GM18498 (cell line): Measurements from ENCODE around the gene SDF4.
A peak's percentile ranks its signal among the peaks of the same experiment; 100 is the strongest.
"Not testable (repeated sequence)": the region's sequence is repeated elsewhere in the genome, so short reads cannot be mapped to it uniquely, and the experiment has no call there.

Source experiments
- ATAC-seq: cut with Tn5 transposase; IDR thresholded peaks from one replicate; pipeline ENCODE4 v1.9.1; 2021; ENCODE audit warnings: mild to moderate bottlenecking, moderate library complexity; ENCODE audit not compliant: unreplicated experiment

Gene SDF4

DNA sequence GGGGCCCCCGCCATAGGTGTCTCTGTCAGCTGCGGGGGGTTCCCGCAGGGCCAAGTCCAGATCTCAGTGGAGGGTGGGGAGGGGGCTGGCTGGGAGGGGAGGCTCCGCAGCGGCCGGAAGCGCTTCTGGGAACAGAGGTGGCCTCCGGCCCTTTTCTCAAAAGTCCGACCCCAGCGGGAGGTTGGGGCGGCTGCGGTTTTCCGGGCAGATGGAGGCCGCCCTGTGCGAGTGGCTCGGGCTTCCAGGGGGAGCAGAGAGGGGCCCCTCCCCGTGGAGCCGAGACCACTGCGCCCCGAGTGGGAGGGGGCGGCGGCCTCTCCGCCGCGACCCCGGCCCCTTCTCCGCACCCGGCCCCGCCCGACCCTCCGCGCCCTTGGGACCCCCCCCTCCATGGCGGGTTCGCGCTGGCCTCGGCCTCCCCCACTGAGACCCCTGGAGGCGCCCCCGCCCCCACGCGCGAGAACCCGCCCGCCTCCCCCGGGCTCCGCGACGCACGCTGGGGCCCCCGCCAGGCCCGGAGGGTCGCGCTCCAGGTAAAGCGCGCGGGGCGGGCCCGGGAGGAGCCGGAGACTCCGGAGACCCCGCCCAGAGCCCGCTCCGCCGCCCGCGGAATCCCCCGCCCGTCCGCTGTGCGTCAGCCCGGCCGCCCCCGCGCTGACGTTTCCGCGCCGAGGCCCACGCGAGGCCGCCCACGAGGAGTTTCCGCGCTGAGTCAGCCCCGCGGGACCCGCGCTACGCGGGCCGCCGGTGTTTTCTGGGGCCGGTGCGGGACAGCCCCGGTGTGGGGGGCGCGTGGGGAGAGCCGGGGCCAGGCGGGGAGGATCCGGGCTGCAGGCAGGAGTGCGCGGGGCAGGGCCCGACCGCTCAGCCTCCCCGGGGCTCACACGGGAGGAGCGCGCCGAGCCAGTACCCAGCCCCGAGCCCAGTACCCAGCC is 30.7 kb downstream of the SDF4 start:
- ATAC-seq = peak; percentile 45

DNA sequence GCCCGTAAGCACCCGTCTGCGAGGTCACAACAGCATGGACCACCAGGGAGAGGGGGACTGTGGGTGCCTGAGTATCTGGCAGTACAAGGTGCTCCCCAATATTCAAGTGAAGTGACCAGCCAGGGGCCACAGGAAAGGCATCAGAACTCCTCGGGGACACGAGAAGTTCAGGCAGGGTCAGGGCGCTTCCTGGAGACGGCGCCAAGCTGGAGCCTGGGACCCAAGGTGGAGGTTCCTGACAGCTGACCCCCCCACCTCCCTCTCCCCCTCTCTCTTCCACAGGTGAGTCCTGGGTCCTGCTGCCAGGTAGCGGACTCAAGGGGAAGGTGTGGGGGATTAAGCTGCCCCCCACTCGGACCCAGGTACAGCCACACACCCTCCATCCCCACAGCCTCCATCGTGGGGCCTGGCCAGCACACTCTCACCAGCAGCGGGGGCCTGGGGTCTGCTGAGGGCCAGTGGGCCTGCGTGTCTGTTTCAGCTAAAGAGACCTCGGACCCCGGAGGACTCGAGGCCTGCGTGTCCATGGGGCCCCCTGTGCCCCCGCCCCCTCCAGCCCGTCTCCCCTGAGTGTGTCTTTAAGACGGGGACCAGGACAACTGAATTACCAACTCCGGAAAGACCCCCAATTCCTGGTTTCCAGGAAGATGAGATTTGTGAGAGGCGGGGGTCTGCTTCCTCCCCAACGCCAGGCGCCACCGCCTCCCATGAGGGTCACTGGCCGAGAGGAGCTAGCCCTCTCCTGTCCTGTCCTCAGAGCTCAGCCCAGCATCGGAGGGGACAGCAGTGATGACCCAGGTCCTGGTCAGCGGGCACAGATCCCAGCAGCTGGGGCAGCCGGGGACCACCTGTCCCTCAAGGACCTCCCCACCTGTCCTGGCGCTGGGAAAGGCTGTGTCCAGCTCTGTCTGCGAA is 31.6 kb downstream of the SDF4 start:
- ATAC-seq = no peak

DNA sequence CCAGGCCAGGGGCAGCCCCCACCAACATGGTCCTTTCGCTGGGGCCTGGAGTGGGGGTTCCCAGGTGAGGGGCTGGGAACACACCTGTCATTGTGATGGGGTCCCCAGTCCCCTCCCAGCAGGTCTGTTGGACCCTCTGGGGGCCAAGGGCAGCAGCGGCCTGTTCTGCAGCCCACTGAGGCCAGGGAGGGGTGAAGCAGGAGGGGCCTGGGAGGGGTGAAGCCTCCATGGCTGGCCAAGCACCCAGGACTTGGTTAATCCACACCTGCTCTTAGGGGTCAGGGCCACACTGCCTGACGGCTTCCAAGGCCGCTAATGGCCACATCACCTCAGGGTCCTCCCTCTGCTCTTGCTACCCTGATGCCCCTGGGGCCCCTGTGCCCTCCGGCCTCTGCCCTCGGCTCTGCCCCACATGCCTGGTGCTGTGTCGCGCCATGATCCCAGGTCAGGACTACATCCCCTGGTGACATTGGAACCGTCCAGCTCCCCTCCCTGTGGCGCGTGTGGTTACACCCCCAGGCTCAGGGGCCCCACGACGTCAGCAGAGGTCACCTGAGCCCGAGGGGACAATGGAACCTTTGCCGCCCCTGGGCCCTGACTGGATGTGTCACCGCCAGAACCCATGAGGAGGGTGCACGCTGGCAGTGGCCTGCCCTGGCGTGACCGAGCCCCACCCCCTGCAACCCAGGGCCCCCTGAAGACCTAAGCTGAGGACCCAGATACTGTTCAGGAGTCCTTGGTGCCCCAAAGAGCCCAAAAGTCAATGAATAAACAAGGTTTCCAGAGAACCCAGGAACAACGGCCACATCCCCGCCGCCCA is 32.5 kb downstream of the SDF4 start:
- ATAC-seq = no peak

DNA sequence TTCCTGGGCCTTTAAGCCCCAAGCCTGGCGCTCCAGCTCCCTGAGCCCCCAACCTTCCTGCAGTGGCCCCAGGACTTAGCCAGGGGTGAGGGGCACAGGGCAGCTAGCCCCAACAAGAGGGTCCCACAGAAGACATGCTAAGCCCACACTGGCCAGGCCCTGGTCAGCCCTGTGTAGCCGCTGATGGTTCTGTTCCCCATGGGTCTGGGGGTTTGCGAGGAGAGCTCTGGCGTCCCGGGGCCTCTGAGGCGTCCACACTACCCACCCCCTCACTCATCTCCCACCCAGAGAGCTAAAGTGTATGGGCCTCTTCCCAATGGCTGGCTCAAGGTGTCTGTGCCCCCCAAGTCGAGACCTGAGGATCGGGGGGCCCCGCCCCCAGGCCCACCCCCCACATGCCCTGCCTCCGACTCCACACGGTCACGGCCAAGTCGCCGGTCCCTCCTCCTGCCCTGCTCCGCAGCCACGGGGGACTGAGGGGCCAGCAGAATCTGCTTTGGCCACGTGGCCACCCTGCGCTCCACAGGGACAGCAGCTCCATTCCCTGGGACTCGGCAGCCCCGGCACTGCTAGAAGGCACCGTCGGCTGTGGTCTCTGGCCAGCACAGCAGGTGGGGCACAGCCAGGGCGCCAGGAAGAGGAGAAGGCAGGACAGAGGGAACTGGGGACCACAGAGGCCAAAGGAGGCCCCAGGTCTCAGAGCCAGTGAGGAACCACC is 33.2 kb downstream of the SDF4 start:
- ATAC-seq = no peak

DNA sequence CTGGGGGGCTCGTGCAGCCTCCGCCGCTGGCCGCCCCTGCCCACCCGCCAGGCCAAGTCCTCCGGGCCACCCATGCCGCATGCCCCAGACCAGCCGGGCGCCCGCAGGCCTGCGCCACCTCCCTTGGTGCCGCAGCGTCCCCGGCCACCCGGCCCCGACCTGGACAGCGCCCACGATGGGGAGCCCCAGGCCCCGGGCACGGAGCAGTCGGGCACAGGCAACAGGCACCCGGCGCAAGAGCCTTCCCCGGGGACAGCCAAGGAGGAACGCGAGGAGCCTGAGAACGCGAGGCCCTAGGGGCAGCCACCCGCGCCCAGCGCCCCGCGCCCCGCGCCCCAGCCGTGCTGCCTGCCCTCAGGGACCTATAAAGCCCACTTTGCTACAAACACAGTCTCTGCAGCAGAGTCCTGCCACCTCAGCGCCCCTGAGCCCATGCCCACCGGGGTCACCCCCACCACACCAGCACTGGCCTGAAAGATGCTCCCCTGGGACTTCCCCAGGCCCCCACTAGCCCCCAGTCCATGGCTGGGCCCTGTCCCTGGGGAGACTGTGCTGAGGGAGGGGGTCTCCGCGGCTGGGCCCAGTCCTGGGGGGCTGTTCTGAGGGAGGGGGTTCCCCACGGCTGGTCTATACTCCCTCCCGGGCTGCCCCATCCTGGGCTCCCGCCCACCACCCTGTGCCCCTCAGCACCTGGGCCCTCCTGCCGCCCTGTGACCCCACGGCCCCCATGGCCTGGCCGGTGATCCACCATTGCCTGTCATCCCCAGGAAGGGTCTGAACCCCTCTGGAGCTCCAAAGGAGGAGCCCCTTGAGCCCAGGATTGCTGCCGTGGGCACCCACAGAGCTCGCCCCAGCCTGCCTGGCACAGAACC is 34.0 kb downstream of the SDF4 start:
- ATAC-seq = no peak

DNA sequence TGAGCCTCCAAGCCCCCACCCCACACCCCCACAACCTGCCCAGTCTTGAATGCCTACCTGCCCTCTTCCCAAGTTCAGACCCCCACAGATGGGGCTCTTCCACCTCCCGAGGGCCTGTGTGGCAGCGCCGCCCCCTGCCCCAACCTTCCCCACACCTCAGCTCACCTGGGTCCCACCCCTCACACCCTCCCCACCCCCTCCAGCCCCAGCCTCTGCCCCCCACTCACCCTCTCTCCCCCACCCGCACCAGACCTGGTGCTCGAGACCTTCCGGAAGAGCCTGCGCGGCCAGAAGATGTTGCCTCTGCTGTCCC is 34.7 kb downstream of the SDF4 start:
- ATAC-seq = no peak

DNA sequence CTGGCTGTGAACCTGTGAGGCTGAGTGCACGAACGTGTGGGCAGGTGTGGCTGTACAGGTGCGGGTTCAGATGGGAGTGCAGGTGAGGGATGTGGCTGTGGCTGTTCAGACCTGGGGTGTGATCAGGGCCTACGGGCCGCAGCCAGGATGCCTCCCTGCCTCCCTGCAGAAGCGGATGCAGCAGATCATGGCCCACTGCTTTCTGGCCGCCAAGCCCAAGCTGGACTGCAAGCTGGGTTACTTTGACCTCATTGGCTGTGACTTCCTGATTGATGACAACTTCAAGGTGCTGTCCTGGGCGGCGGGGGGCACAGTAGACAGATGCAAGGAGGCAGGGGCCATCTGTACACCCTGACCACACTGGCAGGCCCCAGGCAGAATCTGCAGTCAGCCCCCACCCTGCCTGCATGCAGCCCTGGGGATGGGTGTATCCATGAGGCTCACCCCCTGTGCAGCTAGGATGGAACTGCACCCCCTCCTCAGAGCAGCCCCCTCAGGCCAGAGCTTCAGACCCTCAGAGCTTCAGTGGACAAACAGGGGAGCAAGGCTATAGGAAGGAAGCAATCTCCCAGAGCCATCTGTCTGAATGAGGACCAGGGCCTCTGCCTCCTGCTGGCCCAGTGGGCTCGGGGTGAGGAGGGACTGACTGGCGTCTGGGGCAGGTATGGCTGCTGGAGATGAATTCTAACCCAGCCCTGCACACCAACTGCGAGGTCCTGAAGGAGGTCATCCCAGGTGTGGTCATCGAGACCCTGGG is 35.2 kb downstream of the SDF4 start:
- ATAC-seq = no peak

DNA sequence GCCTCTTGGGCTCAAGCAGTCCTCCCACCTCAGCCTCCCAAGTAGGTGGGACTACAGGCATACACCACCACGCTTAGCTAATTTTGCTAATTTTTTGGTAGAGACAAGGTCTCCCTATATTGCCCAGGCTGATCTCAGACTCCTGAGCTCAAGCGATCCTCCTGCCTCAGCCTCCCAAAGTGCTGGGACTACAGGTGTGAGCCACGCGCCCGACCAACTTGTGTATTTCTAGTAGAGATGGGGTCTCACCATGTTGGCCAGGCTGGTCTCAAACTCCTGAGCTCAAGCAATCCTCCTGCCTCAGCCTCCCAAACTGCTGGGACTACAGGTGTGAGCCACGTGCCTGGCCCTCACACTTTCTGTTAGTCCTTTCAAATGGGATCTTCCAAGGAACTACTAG is 36.1 kb downstream of the SDF4 start:
- not testable (repeated sequence) for ATAC-seq

DNA sequence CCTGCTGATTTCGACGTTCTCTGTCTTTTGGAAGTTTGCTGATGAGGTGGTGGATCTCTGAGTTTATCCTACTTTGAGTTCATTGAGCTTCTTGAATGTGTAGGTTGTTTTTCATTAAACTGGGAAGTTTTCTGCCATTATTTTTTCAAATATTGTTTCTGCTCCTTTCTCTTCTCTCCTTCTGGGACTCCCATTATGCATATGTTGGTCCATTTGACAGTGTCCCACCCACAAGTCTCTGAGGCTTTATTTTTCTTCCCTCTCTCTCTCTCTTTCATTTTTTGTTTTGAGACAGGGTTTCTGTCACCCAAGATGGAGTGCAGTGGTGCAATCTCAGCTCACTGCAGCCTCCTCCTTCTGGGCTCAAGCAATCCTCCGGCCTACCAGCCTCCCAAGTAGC is 37.1 kb downstream of the SDF4 start:
- no peak for ATAC-seq

DNA sequence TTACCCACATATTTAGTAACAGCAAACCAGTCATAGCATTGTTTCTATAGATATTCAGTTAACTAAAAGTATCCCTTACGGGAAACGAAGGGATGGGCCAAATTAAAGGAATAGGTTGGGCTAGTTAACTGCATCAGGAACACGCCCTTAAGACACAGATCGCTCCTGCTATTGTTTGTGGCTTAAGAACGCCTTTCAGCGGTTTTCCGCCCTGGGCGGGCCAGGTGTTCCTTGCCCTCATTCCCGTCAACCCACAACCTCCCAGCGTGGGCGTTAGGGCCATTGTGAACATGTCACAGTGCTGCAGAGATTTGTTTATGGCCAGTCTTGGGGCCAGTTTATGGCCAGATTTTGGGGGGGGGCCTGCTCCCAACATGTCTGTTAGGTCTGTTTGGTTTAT is 40.1 kb downstream of the SDF4 start:
- no peak for ATAC-seq

DNA sequence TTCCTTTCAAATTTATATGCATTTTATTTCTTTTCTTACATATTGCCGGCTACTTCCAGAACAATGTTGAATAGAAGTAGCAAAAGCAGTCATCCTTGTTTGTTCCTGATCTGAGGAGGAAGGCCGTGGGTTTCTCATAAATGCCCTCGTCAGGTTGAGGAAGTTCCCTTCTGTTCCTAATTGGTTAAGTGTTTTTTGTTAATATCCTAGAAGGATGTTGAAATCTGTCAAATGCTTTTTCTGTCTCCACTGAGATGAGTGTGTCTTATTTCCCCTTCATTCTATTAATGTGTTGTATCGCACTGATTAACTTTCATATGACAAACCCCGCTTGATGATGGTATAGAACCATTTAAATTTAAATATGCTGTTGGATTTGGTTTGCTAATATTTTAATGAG is 42.7 kb downstream of the SDF4 start:
- no peak for ATAC-seq

DNA sequence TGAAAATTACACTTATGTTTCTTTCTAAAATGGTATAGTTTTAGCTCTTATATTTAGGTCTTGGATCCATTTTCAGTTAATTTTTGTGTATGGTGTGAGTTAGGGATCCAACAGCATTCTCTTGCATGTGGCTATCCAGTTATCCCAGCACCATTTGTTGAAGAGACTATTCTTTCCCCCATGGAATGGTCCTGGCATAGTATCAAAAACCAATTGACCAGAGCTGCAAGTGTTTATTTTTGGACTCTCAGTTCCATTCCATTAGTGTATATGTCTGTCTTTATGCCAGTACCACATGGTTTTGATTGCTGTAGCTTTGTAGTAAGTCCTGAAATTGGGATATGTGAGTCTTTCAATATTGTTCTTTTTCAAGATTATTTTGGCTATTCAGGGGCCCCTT is 43.9 kb downstream of the SDF4 start:
- no peak for ATAC-seq

DNA sequence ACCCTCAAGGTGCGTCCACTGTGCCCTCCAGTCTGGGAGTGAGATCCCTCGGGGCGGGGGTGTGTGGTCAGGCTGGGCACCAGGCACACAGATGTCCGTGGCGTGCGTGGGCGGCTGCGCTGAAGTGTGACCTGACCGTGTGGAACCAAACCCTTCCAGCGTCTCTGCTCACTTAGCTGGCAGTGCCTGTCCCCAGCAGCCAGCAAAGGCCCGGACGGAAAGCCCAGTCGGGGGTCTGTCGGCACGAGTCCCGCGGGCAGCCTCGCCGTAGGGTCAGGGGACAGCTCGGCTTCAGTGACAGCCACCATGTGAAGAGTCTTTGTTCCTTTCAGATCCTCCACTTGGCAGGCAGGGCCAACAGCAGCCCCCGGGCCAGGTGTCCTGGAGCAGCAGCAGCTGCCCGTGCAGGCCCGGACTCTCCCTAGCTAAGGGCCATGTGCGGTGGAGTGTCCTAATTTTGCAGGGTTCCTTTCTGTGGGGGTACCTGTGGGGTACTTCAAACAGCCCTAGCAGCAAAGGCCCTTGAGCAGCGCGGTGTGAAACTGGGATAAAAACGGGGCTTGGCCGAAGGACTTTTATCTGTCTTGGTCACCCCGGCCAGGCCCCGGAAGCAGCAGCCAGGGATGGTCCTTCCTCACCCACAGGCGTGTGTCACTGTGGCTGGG is 46.6 kb downstream of the SDF4 start:
- no peak for ATAC-seq

DNA sequence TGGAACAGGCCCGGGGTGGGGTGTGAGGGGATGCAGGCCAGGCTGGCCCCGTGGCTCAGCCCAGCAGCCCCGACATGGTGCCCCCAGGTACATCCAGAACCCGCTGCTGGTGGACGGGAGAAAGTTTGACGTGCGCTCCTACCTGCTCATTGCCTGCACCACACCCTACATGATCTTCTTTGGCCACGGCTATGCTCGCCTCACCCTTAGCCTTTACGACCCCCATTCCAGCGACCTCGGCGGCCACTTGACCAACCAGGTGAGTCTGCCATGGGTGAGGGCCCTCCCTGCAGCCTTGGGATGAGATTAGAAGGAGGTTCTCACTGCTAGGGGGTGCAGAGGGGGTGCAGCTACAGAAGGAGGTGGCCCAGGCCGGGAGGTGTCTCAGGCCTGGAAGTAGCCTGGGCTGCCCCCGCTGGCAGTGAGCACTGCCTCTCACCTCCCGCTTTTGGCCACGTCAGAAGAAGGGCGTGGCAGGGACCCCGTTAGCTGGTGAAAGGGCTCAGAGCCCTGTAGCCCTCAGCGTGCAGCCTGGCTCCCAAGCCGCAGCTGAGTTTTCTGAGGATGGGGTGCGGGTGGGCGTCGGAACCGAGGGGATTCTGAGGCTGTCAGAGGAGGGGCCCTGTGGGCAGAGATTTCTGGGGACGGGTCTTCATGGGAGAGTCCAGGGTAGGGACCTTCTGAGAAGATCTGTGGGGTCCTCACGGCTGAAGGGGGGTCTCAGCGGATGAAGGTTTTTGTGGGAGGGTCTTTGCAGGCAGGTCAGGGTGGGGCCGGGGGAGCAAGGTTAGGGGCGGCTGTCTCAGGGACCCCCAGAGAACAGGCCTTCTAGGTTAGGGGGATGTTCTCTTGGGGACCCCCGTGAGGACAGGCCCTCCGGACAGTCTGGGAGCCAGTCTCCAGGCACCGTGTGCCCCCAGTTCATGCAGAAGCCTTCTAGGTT is 47.7 kb downstream of the SDF4 start:
- no peak for ATAC-seq

DNA sequence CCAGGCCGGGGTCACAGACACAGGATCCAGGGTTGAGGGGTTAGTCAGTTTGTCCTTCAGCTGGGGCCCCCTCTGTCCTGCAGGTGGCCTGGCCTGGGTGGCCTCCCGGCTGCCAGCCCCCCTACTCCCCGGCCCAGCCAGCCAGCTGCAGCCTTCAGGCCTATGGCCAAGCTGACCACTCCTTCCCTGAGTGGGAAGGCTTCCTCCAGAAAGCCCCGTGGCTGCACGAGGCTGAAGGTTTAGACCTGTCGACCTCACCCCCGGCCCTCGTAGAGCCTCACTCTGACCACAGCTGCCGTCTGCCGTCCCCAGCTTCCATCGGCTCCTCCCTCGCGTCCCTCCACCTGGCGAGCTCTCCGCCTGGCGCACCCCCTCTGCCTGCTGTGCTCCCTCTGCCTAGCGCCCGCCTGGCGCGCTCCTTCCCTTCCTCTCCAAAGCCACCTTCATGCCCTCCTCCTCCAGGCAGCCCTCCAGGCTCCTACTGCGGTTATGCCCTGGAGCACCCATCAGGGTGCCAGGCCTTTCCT is 48.5 kb downstream of the SDF4 start:
- no peak for ATAC-seq

DNA sequence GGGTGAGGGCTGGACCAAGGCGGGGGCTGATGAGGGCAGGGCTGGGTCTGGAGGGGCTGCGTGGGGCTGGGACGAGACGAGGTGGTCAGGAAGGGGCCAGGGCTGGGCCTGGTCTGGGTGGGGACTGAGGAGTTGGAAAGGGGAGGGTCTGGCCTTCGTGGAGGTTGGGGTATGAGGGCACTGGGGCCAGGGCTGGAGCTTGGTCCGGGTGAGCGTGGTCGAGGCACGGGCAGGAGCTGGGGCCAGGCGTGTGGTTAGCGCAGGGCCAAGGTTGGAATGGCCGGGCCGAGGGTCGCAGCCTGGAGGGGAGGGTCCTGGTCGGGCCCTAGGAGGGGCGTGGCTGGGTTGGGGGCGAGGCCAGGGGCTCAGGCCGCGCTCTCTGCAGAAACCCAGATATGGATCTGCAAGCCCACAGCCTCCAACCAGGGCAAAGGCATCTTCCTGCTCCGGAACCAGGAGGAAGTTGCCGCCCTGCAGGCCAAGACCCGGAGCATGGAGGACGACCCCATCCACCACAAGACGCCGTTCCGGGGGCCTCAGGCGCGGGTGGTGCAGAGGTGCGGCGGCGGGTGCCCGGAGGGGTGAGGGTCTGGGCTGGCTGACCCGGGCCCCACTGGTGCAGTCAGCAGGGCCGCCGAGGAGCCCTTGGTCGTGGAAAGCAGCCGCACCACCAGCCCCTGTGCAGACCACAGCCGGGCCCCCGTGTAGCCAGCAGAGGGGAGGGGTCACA is 49.1 kb downstream of the SDF4 start:
- ATAC-seq = no peak
